Esophagus squamous epithelium (tissue), 5 donors: ENCODE results near the gene FMN2. TPM values are rescaled to one million over a fixed set of nuclear protein-coding genes. Genes with fewer than 3 reads are reported as not detected.

Experiments
- DNase-seq: peaks from one replicate; lab custom pipeline; 2025; lab: John Stamatoyannopoulos, UW
- H3K27ac ChIP-seq, 4 donors: fragments of 200-600 bp; sonication (generic); one replicate each; pipeline ENCODE4 v1.5.1; 2016 to 2019; ENCODE audit warnings: mild to moderate bottlenecking in 1 of 4
- H3K27me3 ChIP-seq, 4 donors: fragments of 200-600 bp; sonication (generic); 1 replicate in 3 of 4; 2 replicates in 1 of 4; pipeline versions ENCODE4 v1.5.1 to v1.6.0; 2017 to 2021; ENCODE audit warnings: antibody characterized with exemption in 1 of 4
- H3K36me3 ChIP-seq, 3 donors: fragments of 200-600 bp; sonication (generic); one replicate each; pipeline ENCODE4 v1.5.1; 2016 to 2019
- H3K4me1 ChIP-seq, 3 donors: fragments of 200-600 bp; sonication (generic); one replicate each; pipeline ENCODE4 v1.5.1; 2017 to 2019
- H3K4me3 ChIP-seq, 4 donors: fragments of 200-600 bp; sonication (generic); 1 replicate in 3 of 4; 2 replicates in 1 of 4; pipeline ENCODE4 v1.5.1; 2016 to 2019; ENCODE audit warnings: mild to moderate bottlenecking in 2 of 4, moderate library complexity in 1 of 4
- H3K9me3 ChIP-seq, 3 donors: fragments of 200-600 bp; sonication (generic); one replicate each; pipeline ENCODE4 v1.5.1; 2016 to 2019
- CTCF ChIP-seq, 6 experiments: fragments of 450-650 bp in 4 of 6; fragments of 200-600 bp in 2 of 6; sonication (generic) in 2 of 6; IDR thresholded peaks; one replicate each; pipeline ENCODE4 v1.5.1; 2016 to 2019; ENCODE audit warnings: antibody characterized with exemption in 6 of 6, mild to moderate bottlenecking in 4 of 6, moderate library complexity in 4 of 6
- POLR2A ChIP-seq, 4 donors: fragments of 450-650 bp; IDR thresholded peaks; one replicate each; pipeline ENCODE4 v1.6.1; 2017; ENCODE audit warnings: antibody characterized with exemption in 4 of 4, mild to moderate bottlenecking in 4 of 4, moderate library complexity in 3 of 4
- WGBS, 2 donors: methylation state at CpG; one replicate each; pipeline ENCODE4 v1.1.5; 2018; 5-methylcytosine and 5-hydroxymethylcytosine counted together
- intact Hi-C: fragments of 100-400 bp; cut with DNase I; formaldehyde crosslinking; loops from one replicate; pipeline ENCODE4 v1.15.0; 2022
- total RNA-seq, 4 donors: library from RNA; depleted of rRNA; stranded (reverse); fragments of >200 nt; gene quantifications; one replicate each; pipeline ENCODE4 v1.1.0, GENCODE V29; 2016
- donor health status: DM: yes; HTN: yes; CAD: no.

FMN2 gene
- total RNA-seq, 4 donors from 2014 or later: 0.19 to 0.35 TPM; not detected in 2

GRCh38 chr1:240487493-240487892, 395.8 kb downstream of the FMN2 start:
- no peaks in the 10 kb centered on the region for H3K36me3 ChIP-seq
- intact Hi-C loops: no loop called here
- peaks cover 0 to 2% (median 0%) of the 10 kb centered on the region in 3 donors for H3K9me3 ChIP-seq
- no peaks in the 10 kb centered on the region for H3K27me3 ChIP-seq
- no peaks in the 10 kb centered on the region for H3K4me1 ChIP-seq
- TF ChIP-seq POLR2A (IDR thresholded peaks at IDR 0.05): no peak
- TF ChIP-seq CTCF (IDR thresholded peaks at IDR 0.05): no peak
- DNase-seq: no peak
- H3K27ac ChIP-seq: no peak overlapping the region
- WGBS, 2 donors: 64 to 75% methylated on average over 3 of the region's 3 CpGs
- H3K4me3 ChIP-seq: no peak overlapping the region

- Histone ChIP-seq H3K4me1 (no peaks in the 10 kb centered on the region), H3K27me3 (no peaks in the 10 kb centered on the region), H3K4me3 (no peak overlapping the region), H3K36me3 (no peaks in the 10 kb centered on the region), H3K27ac (no peak overlapping the region), H3K9me3 (peaks cover 0 to 9% (median 5%) of the 10 kb centered on the region in 3 donors)
- WGBS, 2 donors: 55 to 64% methylated on average over 4 to 5 of the region's 5 CpGs
- no peak for DNase-seq
- TF ChIP-seq POLR2A (IDR thresholded peaks at IDR 0.05) (no peak), CTCF (IDR thresholded peaks at IDR 0.05) (no peak)
- intact Hi-C loops: no loop called here
These were observed 399.5 kb downstream of the FMN2 start for GRCh38 chr1:240491156-240491555.

GRCh38 chr1:240491796-240492195, 400.1 kb downstream of the FMN2 start:
- H3K27me3 ChIP-seq: no peaks in the 10 kb centered on the region
- TF ChIP-seq POLR2A (IDR thresholded peaks at IDR 0.05): no peak
- no peak for TF ChIP-seq CTCF (IDR thresholded peaks at IDR 0.05)
- H3K36me3 ChIP-seq: no peaks in the 10 kb centered on the region
- H3K27ac ChIP-seq: no peak overlapping the region
- WGBS, 2 donors: 74 to 79% methylated on average over 7 of the region's 7 CpGs
- H3K9me3 ChIP-seq: peaks cover 0 to 9% (median 5%) of the 10 kb centered on the region in 3 donors
- DNase-seq: no peak
- H3K4me3 ChIP-seq: no peak overlapping the region
- intact Hi-C loops: no loop called here
- no peaks in the 10 kb centered on the region for H3K4me1 ChIP-seq

- TF ChIP-seq CTCF (IDR thresholded peaks at IDR 0.05) (no peak), POLR2A (IDR thresholded peaks at IDR 0.05) (no peak)
- Histone ChIP-seq H3K27ac (no peak overlapping the region), H3K36me3 (no peaks in the 10 kb centered on the region), H3K27me3 (no peaks in the 10 kb centered on the region), H3K4me3 (no peak overlapping the region), H3K9me3 (peaks cover 0 to 9% (median 5%) of the 10 kb centered on the region in 3 donors), H3K4me1 (no peaks in the 10 kb centered on the region)
- no peak for DNase-seq
- intact Hi-C loops: no loop called here
- 56 to 78% methylated on average over 17 to 43 of the region's 52 CpGs for WGBS, 2 donors
These were observed 401.3 kb downstream of the FMN2 start for GRCh38 chr1:240492832-240493440.

- 60 to 62% methylated on average over 4 of the region's 4 CpGs for WGBS, 2 donors
- TF ChIP-seq POLR2A (IDR thresholded peaks at IDR 0.05) (no peak), CTCF (IDR thresholded peaks at IDR 0.05) (no peak)
These were observed 403.9 kb downstream of the FMN2 start for GRCh38 chr1:240495601-240496000.

More at GRCh38 chr1:240495601-240496000, 403.9 kb downstream of the FMN2 start:
- Histone ChIP-seq H3K4me1 (no peaks in the 10 kb centered on the region), H3K36me3 (no peaks in the 10 kb centered on the region), H3K27ac (no peak overlapping the region), H3K27me3 (no peaks in the 10 kb centered on the region), H3K4me3 (no peak overlapping the region), H3K9me3 (peaks cover 0 to 9% (median 5%) of the 10 kb centered on the region in 3 donors)
- no peak for DNase-seq
- intact Hi-C loops: no loop called here
